RWPE2 (cell line): ENCODE data around the gene TMPRSS9.

Source experiments
- ATAC-seq: fragments of 200-7000 bp; cut with Tn5 transposase; 3 replicates; pipeline ENCODE4 v1.9.1; 2021; ENCODE audit warnings: low read depth
- DNase-seq: peaks from one replicate; pipeline ENCODE4 v3.0.0-alpha.2; 2020; ENCODE audit warnings: low spot score
- H3K27ac ChIP-seq: fragments of 450-650 bp; 2 replicates; pipeline ENCODE4 v1.5.1; 2017; ENCODE audit warnings: mild to moderate bottlenecking; ENCODE audit not compliant: poor library complexity, severe bottlenecking
- H3K27me3 ChIP-seq: fragments of 250-450 bp; sonication (Bioruptor Pico); 2 replicates; pipeline ENCODE4 v1.5.1; 2021; ENCODE audit warnings: mild to moderate bottlenecking, moderate library complexity; ENCODE audit not compliant: insufficient read depth, poor library complexity, severe bottlenecking
- H3K36me3 ChIP-seq: fragments of 250-450 bp; sonication (Bioruptor Pico); 2 replicates; pipeline ENCODE4 v1.5.1; 2020; ENCODE audit warnings: low read depth, mild to moderate bottlenecking, moderate library complexity
- H3K4me1 ChIP-seq: fragments of 250-450 bp; sonication (Bioruptor Pico); 2 replicates; pipeline ENCODE4 v1.5.1; 2021; ENCODE audit warnings: mild to moderate bottlenecking, moderate library complexity; ENCODE audit not compliant: insufficient read depth, poor library complexity, severe bottlenecking
- H3K4me3 ChIP-seq: fragments of 250-450 bp; sonication (Bioruptor Pico); 2 replicates; pipeline ENCODE4 v1.5.1; 2021; ENCODE audit warnings: mild to moderate bottlenecking, moderate library complexity; ENCODE audit not compliant: severe bottlenecking
- H3K9me3 ChIP-seq: fragments of 250-450 bp; sonication (Bioruptor Pico); 2 replicates; pipeline ENCODE4 v1.5.1; 2021; ENCODE audit warnings: mild to moderate bottlenecking, moderate library complexity; ENCODE audit not compliant: severe bottlenecking
- CTCF ChIP-seq: fragments of 450-650 bp; IDR thresholded peaks from one replicate; pipeline ENCODE4 v1.5.1; 2017; ENCODE audit warnings: mild to moderate bottlenecking, moderate library complexity; ENCODE audit not compliant: poor library complexity, severe bottlenecking

The TMPRSS9 gene

GRCh38 chr19:2443785-2444182, 83.7 kb downstream of the TMPRSS9 start:
- TF ChIP-seq CTCF = no peak
- no peak overlapping the region for H3K27ac ChIP-seq
- H3K27me3 ChIP-seq = no peaks in the 10 kb centered on the region
- no peak for ATAC-seq
- no peaks in the 10 kb centered on the region for H3K9me3 ChIP-seq
- DNase-seq = no peak
- peaks cover 33% of the 10 kb centered on the region for H3K36me3 ChIP-seq
- no peak overlapping the region for H3K4me3 ChIP-seq
- H3K4me1 ChIP-seq = no peaks in the 10 kb centered on the region

- H3K27ac ChIP-seq = no peak overlapping the region
- no peaks in the 10 kb centered on the region for H3K4me1 ChIP-seq
- no peak for DNase-seq
- H3K9me3 ChIP-seq = no peaks in the 10 kb centered on the region
- no peak for TF ChIP-seq CTCF
- no peaks in the 10 kb centered on the region for H3K27me3 ChIP-seq
- no peak overlapping the region for H3K4me3 ChIP-seq
- no peak for ATAC-seq
- peaks cover 35% of the 10 kb centered on the region for H3K36me3 ChIP-seq
Observed at GRCh38 chr19:2444251-2445002, 84.4 kb downstream of the TMPRSS9 start.

DNA sequence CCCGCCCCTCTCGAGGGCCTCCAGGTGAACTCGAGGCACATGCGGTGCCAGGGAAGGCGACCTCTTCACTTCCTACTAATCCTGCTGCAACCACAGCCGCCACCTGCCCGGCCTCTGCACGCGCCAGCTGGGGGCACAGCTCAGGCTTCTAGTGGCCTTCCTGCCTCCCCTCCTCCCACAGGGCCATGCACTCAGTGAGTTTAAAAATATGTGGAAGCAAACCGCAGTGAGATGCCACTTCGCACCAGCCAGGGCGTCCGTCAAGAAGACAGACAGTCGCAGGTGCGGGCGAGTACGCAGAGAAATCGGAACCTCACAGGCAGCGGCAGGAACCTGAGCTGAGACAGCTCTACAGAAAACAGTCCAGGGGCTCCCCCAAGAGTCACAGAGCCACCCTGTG, 86.3 kb downstream of the TMPRSS9 start:
- Histone ChIP-seq H3K36me3 (peaks cover 41% of the 10 kb centered on the region), H3K9me3 (no peaks in the 10 kb centered on the region), H3K4me3 (no peak overlapping the region), H3K4me1 (no peaks in the 10 kb centered on the region), H3K27me3 (no peaks in the 10 kb centered on the region), H3K27ac (no peak overlapping the region)
- no peak for ATAC-seq
- no peak for TF ChIP-seq CTCF
- no peak for DNase-seq

DNA sequence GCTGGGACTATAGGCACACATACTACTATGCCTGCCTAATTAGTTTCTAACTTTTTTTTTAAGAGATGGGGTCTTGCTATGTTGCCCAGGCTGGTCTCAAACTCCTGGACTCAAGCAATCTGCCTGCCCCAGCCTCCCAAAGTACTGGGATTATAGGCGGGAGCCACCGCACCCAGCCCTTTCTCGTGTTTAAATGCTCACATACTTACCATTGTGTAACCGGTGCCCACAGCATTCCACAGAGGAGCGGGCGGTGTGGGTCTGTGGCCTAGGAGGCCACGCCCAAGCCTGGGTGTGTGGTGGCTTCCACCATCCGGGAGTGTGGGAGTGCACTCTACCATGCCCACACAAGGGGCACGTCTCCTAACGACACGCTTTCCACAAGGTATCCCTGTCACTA, 89.0 kb downstream of the TMPRSS9 start:
- H3K9me3 ChIP-seq = no peaks in the 10 kb centered on the region
- H3K27ac ChIP-seq = no peak overlapping the region
- no peak overlapping the region for H3K4me3 ChIP-seq
- no peaks in the 10 kb centered on the region for H3K27me3 ChIP-seq
- H3K4me1 ChIP-seq = no peaks in the 10 kb centered on the region
- peaks cover 22% of the 10 kb centered on the region for H3K36me3 ChIP-seq
- DNase-seq (no peak), ATAC-seq (no peak)
- no peak for TF ChIP-seq CTCF

GRCh38 chr19:2451138-2451537, 91.1 kb downstream of the TMPRSS9 start:
- no peaks in the 10 kb centered on the region for H3K4me1 ChIP-seq
- ATAC-seq (no peak), DNase-seq (no peak)
- H3K36me3 ChIP-seq = peaks cover 22% of the 10 kb centered on the region
- H3K27me3 ChIP-seq = no peaks in the 10 kb centered on the region
- H3K4me3 ChIP-seq = no peak overlapping the region
- H3K9me3 ChIP-seq = no peaks in the 10 kb centered on the region
- H3K27ac ChIP-seq = no peak overlapping the region
- TF ChIP-seq CTCF = no peak
